HepG2 (cell line): ENCODE results near the gene CTCF. TPM values are rescaled to one million over a fixed set of nuclear protein-coding genes. Genes with fewer than 3 reads are reported as not detected.

Experiments used
- ARHGAP35 ChIP-seq: sonication (generic); formaldehyde crosslinking; IDR thresholded peaks from 2 replicates; pipeline ENCODE4 v1.9.0; 2022; ENCODE audit warnings: mild to moderate bottlenecking, inconsistent platforms, moderate library complexity, missing genetic modification reagents, borderline replicate concordance
- BATF2 ChIP-seq: sonication (generic); formaldehyde crosslinking; IDR thresholded peaks from 2 replicates; pipeline ENCODE4 v1.8.0; 2022; ENCODE audit warnings: mild to moderate bottlenecking, missing genetic modification reagents, moderate library complexity
- MTA3 ChIP-seq: sonication (generic); formaldehyde crosslinking; IDR thresholded peaks from 2 replicates; pipeline ENCODE4 v1.4.0; 2020; ENCODE audit warnings: missing genetic modification reagents
- MXD1 ChIP-seq: sonication (generic); formaldehyde crosslinking; IDR thresholded peaks from 2 replicates; pipeline ENCODE4 v1.4.0; 2020; ENCODE audit warnings: mild to moderate bottlenecking, missing genetic modification reagents
- NR2C2 ChIP-seq: sonication (generic); formaldehyde crosslinking; IDR thresholded peaks from 2 replicates; pipeline ENCODE4 v1.4.0; 2020; ENCODE audit warnings: missing genetic modification reagents, mild to moderate bottlenecking, moderate library complexity, borderline replicate concordance
- PATZ1 ChIP-seq: sonication (generic); formaldehyde crosslinking; IDR thresholded peaks from 2 replicates; pipeline ENCODE4 v1.4.0; 2020; ENCODE audit warnings: missing genetic modification reagents
- SNAPC5 ChIP-seq: sonication (generic); formaldehyde crosslinking; IDR thresholded peaks from 2 replicates; pipeline ENCODE4 v1.8.1; 2023; ENCODE audit warnings: mild to moderate bottlenecking, missing genetic modification reagents, borderline replicate concordance
- SP4 ChIP-seq: sonication (generic); formaldehyde crosslinking; IDR thresholded peaks from 2 replicates; pipeline ENCODE4 v1.8.1; 2023; ENCODE audit warnings: mild to moderate bottlenecking, missing genetic modification reagents
- SUZ12 ChIP-seq: fragments of 150-350 bp; IDR thresholded peaks from 2 replicates; pipeline ENCODE4 v1.6.1; 2014; ENCODE audit warnings: low read depth, low read length
- TSC22D2 ChIP-seq: sonication (generic); formaldehyde crosslinking; IDR thresholded peaks from 2 replicates; pipeline ENCODE4 v1.5.1; 2020; ENCODE audit warnings: missing genetic modification reagents, mild to moderate bottlenecking, borderline replicate concordance
- ZHX1 ChIP-seq: sonication (generic); formaldehyde crosslinking; IDR thresholded peaks from 2 replicates; pipeline ENCODE4 v1.8.1; 2022; ENCODE audit warnings: low read depth, mild to moderate bottlenecking, missing genetic modification reagents
- ZKSCAN8 ChIP-seq: IDR thresholded peaks from 2 replicates; pipeline ENCODE4 v1.6.1; 2016; ENCODE audit warnings: borderline replicate concordance, missing genetic modification reagents, missing compliant biosample characterization
- ZNF20 ChIP-seq: sonication (generic); formaldehyde crosslinking; IDR thresholded peaks from 2 replicates; pipeline ENCODE4 v1.4.0; 2020; ENCODE audit warnings: mild to moderate bottlenecking, moderate library complexity, missing genetic modification reagents
- ZNF552 ChIP-seq: sonication (generic); formaldehyde crosslinking; IDR thresholded peaks from 2 replicates; pipeline ENCODE4 v1.9.0; 2022; ENCODE audit warnings: missing genetic modification reagents, mild to moderate bottlenecking, borderline replicate concordance
- polyA plus RNA-seq, 8 experiments: library from polyadenylated mRNA; depleted of rRNA in 3 of 8; stranded (reverse) in 7 of 8; unstranded in 1 of 8; fragments of >200 nt; fragmentation: Illumina TruSeq in 4 of 8; extraction: Trizol in 4 of 8; gene quantifications; 2 replicates each; pipeline versions ENCODE4 v1.2.1 to v1.2.3, GENCODE V29; 2011 to 2016; ENCODE audit warnings: low read depth in 4 of 8, missing spikeins in 1 of 8, mixed read lengths in 1 of 8; ENCODE audit not compliant: insufficient read depth in 1 of 8
- total RNA-seq, 5 experiments: library from RNA; depleted of rRNA; stranded (reverse); fragments of >200 nt; fragmentation: Illumina TruSeq; extraction: Trizol; gene quantifications; 2 replicates each; pipeline ENCODE4 v1.2.3, GENCODE V29; 2016; ENCODE audit warnings: low read depth in 1 of 5
- TF ChIP-seq, protein P1 (sequence below): sonication (generic); formaldehyde crosslinking; conservative IDR thresholded peaks from 2 replicates; pipeline ENCODE4 v1.4.0; 2020; ENCODE audit warnings: missing genetic modification reagents
- TF ChIP-seq, protein P2 (sequence below): sonication (generic); formaldehyde crosslinking; IDR thresholded peaks from 2 replicates; pipeline ENCODE4 v1.4.0; 2020; ENCODE audit warnings: mild to moderate bottlenecking, missing genetic modification reagents
- TF ChIP-seq, protein P3 (sequence below): IDR thresholded peaks from 2 replicates; pipeline ENCODE4 v1.6.1; 2016; ENCODE audit warnings: control low read depth

The CTCF gene
- total and polyA plus RNA-seq, 2 of the 13 experiments (the other 11 are each of a cell fraction or from before 2014, with no cell fraction given) = 19.5 to 37.5 TPM

DNA sequence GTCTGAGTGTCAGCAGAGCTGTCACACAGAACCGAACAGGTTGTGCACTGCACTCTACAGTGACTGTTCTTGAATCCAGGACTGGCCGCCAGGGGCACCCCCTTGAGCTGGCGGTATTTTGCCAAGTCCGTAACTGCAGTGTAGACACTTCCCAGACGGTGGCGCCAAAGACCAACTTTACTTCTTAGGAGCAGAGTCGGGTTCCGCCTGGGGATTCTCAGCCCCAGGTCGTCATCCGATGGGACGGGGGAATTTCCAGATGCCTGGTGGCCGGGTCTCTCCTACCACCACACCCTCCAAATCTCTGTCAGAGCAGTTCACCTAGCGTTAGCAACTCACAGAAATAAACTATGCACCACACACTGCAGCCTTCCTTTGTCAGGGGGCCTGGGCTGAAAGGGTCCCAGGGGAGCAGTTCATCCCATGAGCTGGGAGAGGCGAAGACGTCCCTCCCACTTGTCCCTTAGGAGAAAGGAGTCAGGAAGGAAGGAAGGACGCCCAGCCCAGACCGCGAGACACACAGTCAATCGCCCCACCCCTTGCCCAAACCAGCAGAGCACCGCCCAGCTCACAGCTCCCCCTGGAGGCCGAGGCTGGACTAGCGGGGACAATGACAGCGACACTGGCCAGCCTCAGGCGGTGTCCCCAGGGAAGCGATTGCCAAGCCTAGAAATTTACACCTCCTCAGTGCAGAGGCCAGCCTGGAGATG is 41.1 kb upstream of the CTCF start (continued):
- TF ChIP-seq, protein P1, sequence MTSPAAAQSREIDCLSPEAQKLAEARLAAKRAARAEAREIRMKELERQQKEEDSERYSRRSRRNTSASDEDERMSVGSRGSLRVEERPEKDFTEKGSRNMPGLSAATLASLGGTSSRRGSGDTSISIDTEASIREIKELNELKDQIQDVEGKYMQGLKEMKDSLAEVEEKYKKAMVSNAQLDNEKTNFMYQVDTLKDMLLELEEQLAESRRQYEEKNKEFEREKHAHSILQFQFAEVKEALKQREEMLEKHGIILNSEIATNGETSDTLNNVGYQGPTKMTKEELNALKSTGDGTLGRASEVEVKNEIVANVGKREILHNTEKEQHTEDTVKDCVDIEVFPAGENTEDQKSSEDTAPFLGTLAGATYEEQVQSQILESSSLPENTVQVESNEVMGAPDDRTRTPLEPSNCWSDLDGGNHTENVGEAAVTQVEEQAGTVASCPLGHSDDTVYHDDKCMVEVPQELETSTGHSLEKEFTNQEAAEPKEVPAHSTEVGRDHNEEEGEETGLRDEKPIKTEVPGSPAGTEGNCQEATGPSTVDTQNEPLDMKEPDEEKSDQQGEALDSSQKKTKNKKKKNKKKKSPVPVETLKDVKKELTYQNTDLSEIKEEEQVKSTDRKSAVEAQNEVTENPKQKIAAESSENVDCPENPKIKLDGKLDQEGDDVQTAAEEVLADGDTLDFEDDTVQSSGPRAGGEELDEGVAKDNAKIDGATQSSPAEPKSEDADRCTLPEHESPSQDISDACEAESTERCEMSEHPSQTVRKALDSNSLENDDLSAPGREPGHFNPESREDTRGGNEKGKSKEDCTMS (CRISPR knock-in tag) = no peak
- TF ChIP-seq, protein P2, sequence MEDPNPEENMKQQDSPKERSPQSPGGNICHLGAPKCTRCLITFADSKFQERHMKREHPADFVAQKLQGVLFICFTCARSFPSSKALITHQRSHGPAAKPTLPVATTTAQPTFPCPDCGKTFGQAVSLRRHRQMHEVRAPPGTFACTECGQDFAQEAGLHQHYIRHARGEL (CRISPR knock-in tag) = no peak
- TF ChIP-seq ZHX1 (no peak), MTA3 (CRISPR knock-in tag) (no peak), SUZ12 (no peak), MXD1 (CRISPR knock-in tag) (peak; percentile 58; the same call in 1 of the 2 replicates), ZKSCAN8 (CRISPR knock-in tag) (peak; percentile 76; the same call in 1 of the 2 replicates), ZNF552 (CRISPR knock-in tag) (no peak; the same call in 1 of the 2 replicates), PATZ1 (CRISPR knock-in tag) (peak; percentile 76), SP4 (CRISPR knock-in tag) (peak; percentile 64; the same call in 1 of the 2 replicates), SNAPC5 (CRISPR knock-in tag) (no peak), ARHGAP35 (0 out of 2 replicates have a peak, but pooled peaks have one; percentile 40), ZNF20 (CRISPR knock-in tag) (no peak), BATF2 (CRISPR knock-in tag) (no peak), NR2C2 (CRISPR knock-in tag) (peak; percentile 66; the same call in 1 of the 2 replicates), TSC22D2 (peak; percentile 67; the same call in 1 of the 2 replicates)
- TF ChIP-seq, protein P3, sequence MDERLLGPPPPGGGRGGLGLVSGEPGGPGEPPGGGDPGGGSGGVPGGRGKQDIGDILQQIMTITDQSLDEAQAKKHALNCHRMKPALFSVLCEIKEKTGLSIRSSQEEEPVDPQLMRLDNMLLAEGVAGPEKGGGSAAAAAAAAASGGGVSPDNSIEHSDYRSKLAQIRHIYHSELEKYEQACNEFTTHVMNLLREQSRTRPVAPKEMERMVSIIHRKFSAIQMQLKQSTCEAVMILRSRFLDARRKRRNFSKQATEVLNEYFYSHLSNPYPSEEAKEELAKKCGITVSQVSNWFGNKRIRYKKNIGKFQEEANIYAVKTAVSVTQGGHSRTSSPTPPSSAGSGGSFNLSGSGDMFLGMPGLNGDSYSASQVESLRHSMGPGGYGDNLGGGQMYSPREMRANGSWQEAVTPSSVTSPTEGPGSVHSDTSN (CRISPR knock-in tag) = no peak
